ENCODE data around the gene PCDHGA8.
"Not testable (repeated sequence)": the region's sequence is repeated elsewhere in the genome, so short reads cannot be mapped to it uniquely, and the experiment has no call there.

Gene PCDHGA8

DNA sequence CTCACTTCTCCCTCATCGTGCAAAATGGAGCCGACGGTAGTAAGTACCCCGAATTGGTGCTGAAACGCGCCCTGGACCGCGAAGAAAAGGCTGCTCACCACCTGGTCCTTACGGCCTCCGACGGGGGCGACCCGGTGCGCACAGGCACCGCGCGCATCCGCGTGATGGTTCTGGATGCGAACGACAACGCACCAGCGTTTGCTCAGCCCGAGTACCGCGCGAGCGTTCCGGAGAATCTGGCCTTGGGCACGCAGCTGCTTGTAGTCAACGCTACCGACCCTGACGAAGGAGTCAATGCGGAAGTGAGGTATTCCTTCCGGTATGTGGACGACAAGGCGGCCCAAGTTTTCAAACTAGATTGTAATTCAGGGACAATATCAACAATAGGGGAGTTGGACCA, 38.9 kb downstream of the PCDHGA8 start:
- no peak for DNase-seq (ENCODE audit: low read depth in 3 of 3, low spot score in 1 of 3)

DNA sequence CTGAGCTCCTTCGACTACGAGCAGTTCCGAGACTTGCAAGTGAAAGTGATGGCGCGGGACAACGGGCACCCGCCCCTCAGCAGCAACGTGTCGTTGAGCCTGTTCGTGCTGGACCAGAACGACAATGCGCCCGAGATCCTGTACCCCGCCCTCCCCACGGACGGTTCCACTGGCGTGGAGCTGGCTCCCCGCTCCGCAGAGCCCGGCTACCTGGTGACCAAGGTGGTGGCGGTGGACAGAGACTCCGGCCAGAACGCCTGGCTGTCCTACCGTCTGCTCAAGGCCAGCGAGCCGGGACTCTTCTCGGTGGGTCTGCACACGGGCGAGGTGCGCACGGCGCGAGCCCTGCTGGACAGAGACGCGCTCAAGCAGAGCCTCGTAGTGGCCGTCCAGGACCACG, 39.9 kb downstream of the PCDHGA8 start:
- not testable (repeated sequence) for DNase-seq (ENCODE audit: low read depth in 3 of 3, low spot score in 1 of 3)

DNA sequence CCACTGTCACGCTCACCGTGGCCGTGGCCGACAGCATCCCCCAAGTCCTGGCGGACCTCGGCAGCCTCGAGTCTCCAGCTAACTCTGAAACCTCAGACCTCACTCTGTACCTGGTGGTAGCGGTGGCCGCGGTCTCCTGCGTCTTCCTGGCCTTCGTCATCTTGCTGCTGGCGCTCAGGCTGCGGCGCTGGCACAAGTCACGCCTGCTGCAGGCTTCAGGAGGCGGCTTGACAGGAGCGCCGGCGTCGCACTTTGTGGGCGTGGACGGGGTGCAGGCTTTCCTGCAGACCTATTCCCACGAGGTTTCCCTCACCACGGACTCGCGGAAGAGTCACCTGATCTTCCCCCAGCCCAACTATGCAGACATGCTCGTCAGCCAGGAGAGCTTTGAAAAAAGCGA, 40.3 kb downstream of the PCDHGA8 start:
- DNase-seq (ENCODE audit: low read depth in 3 of 3, low spot score in 1 of 3), result not testable (repeated sequence)

DNA sequence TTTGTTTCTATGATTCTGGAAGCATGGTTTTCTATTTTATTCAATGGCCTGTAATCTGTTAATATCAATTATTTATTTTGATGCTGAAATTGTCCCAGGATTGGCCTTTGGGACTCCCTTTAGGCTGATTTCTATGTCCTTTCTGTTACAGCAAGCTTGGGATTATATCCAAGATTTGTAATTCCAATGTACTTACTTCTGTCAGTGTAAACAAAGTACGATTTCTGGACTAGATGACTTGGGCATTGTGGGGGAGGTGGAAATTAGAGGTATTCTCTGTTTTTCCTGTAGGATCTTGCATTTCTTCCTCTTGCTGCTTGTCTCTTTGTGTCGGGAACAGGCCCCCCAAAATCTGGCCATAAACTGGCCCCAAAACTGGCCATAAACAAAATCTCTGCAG, 41.6 kb downstream of the PCDHGA8 start:
- DNase-seq (ENCODE audit: low read depth in 3 of 3, low spot score in 1 of 3), result no peak

DNA sequence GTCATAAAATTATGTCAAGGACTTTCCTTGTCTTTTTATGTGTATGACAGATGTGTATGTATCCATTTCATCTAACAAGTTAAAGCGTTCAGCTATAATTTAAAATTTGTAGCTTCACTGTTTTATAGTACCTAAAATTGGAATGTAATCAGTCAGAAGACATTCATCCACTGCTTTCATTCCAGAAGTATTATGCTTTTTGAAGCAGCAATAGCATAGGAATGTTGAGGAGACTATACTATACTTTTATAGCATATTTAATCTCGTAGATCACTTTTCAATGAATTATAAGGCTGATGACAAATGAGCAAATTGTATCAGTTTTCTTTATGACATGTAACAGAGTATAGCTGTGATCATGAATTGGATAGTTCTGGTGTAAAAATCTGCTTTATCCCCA, 44.8 kb downstream of the PCDHGA8 start:
- DNase-seq (ENCODE audit: low read depth in 3 of 3, low spot score in 1 of 3), result no peak

DNA sequence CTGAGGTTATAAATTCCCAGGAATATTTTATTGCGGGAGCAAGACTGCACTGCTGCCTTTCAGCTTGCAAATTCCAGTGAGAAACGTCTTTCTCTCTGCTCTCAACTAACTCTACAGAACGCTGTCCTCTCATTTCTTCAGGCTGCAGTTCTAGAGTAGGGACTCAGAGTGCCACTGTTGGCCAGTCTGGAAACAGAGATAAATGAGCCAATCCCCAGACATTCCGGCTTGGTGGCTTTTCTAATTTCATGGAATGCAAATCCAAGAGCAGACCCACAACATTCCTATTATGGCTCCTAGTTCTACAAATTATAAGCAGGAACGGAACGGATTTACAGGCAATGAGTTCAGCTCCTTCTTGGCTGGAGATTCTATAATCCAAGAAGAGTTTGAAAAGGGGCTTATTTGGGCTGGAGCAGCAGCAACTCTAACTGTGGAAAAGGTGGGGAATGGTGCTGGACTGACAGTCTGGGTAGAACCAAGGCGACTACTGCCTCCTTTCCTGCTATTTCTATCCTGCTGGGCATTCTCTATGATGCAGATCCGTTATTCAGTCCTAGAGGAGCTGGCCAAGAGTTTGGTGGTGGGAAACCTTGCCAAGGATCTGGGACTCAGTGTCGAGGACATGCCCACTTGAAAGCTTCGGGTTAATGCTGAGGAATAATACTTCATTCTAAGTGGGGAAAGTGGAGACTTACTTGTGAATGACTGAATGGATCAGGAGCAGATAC, 47.1 kb downstream of the PCDHGA8 start:
- DNase-seq (ENCODE audit: low read depth in 3 of 3, low spot score in 1 of 3), result no peak

DNA sequence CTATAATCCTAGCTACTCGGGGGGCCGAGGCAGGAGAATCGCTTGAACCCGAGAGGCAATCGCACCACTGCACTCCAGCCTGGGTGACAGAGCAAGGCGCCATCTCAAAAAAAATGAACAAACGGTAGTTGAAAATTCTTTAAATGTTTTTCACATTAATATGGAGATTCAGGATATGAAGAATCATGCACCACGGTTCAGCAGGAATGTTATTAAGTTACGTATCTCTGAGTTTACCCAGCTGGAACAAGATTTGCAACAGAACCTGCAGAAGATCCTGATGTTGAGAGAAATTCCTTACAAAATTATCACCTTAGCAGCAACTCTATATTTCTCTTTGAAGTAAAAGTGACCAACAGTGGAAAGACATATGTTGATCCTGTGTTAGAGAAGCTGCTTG, 47.9 kb downstream of the PCDHGA8 start:
- no peak for DNase-seq (ENCODE audit: low read depth in 3 of 3, low spot score in 1 of 3)

DNA sequence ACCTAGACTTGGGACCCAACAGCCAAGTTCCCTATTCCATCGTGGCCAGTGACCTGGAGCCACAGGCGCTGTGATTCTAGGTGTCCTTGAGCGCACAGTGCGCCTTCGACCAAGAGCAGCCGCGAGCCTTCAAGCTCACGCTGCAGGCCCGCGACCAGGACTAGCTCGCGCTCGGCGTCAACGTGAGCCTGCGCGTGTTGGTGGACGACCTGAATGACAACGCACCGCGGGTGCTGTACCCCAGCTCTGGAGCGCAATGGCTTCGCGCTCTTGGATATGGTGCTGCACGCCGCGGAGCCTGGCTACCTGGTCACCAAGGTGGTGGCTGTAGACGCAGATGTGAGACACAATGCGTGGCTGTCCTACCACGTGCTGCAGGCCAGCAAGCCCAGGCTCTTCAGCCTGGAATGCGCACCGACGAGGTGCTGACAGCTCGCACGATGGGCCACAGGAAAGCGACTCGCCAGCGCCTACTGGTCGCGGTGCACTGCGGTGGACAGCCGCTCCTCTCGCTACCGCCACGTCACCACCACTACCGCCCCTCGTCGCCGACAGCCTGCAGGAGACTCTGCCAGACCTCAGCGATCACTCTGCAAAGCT, 49.2 kb downstream of the PCDHGA8 start:
- no peak for DNase-seq (ENCODE audit: low read depth in 3 of 3, low spot score in 1 of 3)
